ENCODE results near the gene MT2A. TPM values are rescaled to one million over a fixed set of nuclear protein-coding genes. Genes with fewer than 3 reads are reported as not detected.

The MT2A gene
- total and polyA plus RNA-seq, 10 of the 15 experiments (the other 5 are each of a cell fraction or from before 2014, with no cell fraction given): 7.3 to 271 (median 53.5) TPM

DNA sequence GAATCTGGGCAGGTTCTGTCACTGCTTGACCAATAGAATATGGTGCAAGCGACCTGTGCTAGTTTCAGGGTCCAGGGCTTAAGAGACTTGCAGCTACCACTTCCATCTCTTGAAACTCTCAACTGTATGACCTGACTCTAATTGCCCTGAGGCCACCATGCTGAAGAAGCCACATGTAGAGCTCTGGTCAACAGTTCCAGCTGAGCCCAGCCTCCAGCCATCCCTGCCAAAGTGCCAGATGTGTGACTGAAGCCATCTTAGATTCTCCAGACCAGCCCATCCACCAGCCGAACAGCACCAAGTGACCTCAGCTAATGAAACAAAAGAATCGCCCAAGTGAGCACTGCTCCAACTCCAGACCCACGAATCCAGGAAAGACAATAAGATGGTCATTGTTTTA lies 3.4 kb upstream of the MT2A start (continued):
- no peak for TF ChIP-seq KAT2A (conservative IDR thresholded peaks at IDR 0.05; ENCODE audit: control insufficient read depth, low read depth, low read length)
- TF ChIP-seq TAF1 (IDR thresholded peaks at IDR 0.05; ENCODE audit: borderline replicate concordance, low read depth, low read length): no peak
- TF ChIP-seq, protein P1, sequence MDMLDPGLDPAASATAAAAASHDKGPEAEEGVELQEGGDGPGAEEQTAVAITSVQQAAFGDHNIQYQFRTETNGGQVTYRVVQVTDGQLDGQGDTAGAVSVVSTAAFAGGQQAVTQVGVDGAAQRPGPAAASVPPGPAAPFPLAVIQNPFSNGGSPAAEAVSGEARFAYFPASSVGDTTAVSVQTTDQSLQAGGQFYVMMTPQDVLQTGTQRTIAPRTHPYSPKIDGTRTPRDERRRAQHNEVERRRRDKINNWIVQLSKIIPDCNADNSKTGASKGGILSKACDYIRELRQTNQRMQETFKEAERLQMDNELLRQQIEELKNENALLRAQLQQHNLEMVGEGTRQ (IDR thresholded peaks at IDR 0.05; ENCODE audit: borderline replicate concordance, low read depth, low read length): no peak
- no peak for TF ChIP-seq RELA (IDR thresholded peaks at IDR 0.05; ENCODE audit: borderline replicate concordance, partially characterized antibody)

DNA sequence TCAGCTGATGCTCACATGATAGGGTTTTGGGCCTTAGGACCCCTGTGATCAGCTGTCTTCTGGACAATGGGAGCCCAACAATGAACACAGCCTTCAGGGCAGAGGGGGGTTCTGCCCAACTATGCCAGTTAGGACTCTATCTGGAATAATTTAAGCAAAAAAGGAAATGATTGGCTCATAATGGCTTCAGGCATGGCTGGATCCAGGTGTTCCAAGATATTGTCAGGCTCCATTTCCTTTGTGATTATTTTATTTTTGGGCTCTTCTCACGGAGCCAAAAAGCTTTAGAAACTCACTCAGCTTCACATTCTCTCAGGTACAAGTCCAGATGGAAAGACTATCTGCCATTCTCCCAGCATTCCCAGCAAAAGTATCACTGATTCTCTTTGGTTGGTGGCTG lies 2.9 kb upstream of the MT2A start:
- no peaks in the 10 kb centered on the region for H3K36me3 ChIP-seq (ENCODE audit: control insufficient read depth in 2 of 2, insufficient read depth in 2 of 2, low read length in 1 of 2)
- in situ Hi-C loops (cut with MboI) (no loop called here), intact Hi-C loops (cut with micrococcal nuclease; ENCODE audit: unreplicated experiment) (no loop called here)
- ChIA-PET RAD21 (ENCODE audit: unreplicated experiment) (interaction anchor here (0.9 to 4.9 kb wide), 4 partner anchors 25 to 96 kb away, joined by 3 to 44 read pairs (median 3); no protein-coding TSS in a partner anchor), SMC1A (ENCODE audit: uncharacterized antibody, unreplicated experiment) (interaction anchor here (0.8 to 2.8 kb wide), 4 partner anchors 18 to 96 kb away, joined by 3 to 22 read pairs (median 3); no protein-coding TSS in a partner anchor), POLR2A (no interaction called here), CTCF (interaction anchor here (1.1 to 10.0 kb wide), 4 partner anchors 25 to 96 kb away, joined by 4 to 77 read pairs (median 12); no protein-coding TSS in a partner anchor)
- no peaks in the 10 kb centered on the region for H3K79me2 ChIP-seq (ENCODE audit: control insufficient read depth, insufficient read depth, low read length)
- DNase-seq (ENCODE audit: low read depth, low spot score) (no peak), ATAC-seq (no peak), FAIRE-seq (no peak)
- WGBS (ENCODE audit: insufficient coverage, insufficient replicate concordance, low lambda C conversion rate, missing lambda C conversion rate): 0% methylated on average over 1 of the region's 1 CpG
- H3K4me3 ChIP-seq: no peak overlapping the region
- no peak overlapping the region for H2AFZ ChIP-seq (ENCODE audit: control insufficient read depth, low read depth, low read length)
- no peaks in the 10 kb centered on the region for H4K20me1 ChIP-seq (ENCODE audit: control insufficient read depth, insufficient read depth)
- no peaks in the 10 kb centered on the region for H3K9me3 ChIP-seq (replicated peaks; ENCODE audit: control insufficient read depth, insufficient read depth, low read length)
- H3K27me3 ChIP-seq (replicated peaks in 1 of 2; ENCODE audit: control insufficient read depth in 2 of 2, insufficient read depth in 2 of 2, low read length in 1 of 2): no peaks in the 10 kb centered on the region; a peak in 2 of 4 replicates
- no peak overlapping the region for H3K4me2 ChIP-seq (ENCODE audit: control insufficient read depth, insufficient read depth)
- BruUV-seq (replicated peaks): no TSS peak
- H3K4me1 ChIP-seq (ENCODE audit: control insufficient read depth, insufficient read depth, low read length): peaks cover 15% of the 10 kb centered on the region
- no peak overlapping the region for H3K9ac ChIP-seq (ENCODE audit: control insufficient read depth, insufficient read depth, low read length)
- H3K27ac ChIP-seq (ENCODE audit: control insufficient read depth, insufficient read depth): no peak overlapping the region
- TF ChIP-seq, protein P2, sequence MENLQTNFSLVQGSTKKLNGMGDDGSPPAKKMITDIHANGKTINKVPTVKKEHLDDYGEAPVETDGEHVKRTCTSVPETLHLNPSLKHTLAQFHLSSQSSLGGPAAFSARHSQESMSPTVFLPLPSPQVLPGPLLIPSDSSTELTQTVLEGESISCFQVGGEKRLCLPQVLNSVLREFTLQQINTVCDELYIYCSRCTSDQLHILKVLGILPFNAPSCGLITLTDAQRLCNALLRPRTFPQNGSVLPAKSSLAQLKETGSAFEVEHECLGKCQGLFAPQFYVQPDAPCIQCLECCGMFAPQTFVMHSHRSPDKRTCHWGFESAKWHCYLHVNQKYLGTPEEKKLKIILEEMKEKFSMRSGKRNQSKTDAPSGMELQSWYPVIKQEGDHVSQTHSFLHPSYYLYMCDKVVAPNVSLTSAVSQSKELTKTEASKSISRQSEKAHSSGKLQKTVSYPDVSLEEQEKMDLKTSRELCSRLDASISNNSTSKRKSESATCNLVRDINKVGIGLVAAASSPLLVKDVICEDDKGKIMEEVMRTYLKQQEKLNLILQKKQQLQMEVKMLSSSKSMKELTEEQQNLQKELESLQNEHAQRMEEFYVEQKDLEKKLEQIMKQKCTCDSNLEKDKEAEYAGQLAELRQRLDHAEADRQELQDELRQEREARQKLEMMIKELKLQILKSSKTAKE (IDR thresholded peaks at IDR 0.05; ENCODE audit: low read depth, poor library complexity, severe bottlenecking): no peak
- TF ChIP-seq FOS (IDR thresholded peaks at IDR 0.05; ENCODE audit: borderline replicate concordance, extremely low read depth, insufficient read length) (no peak), KDM1A (IDR thresholded peaks at IDR 0.05; ENCODE audit: borderline replicate concordance) (no peak), ZNF217 (IDR thresholded peaks at IDR 0.05) (no peak), SUPT20H (IDR thresholded peaks at IDR 0.05; ENCODE audit: borderline replicate concordance, control insufficient read depth, low read depth, low read length) (no peak), CBX3 (IDR thresholded peaks at IDR 0.05; ENCODE audit: borderline replicate concordance, low read depth) (no peak)
- TF ChIP-seq, protein P3, sequence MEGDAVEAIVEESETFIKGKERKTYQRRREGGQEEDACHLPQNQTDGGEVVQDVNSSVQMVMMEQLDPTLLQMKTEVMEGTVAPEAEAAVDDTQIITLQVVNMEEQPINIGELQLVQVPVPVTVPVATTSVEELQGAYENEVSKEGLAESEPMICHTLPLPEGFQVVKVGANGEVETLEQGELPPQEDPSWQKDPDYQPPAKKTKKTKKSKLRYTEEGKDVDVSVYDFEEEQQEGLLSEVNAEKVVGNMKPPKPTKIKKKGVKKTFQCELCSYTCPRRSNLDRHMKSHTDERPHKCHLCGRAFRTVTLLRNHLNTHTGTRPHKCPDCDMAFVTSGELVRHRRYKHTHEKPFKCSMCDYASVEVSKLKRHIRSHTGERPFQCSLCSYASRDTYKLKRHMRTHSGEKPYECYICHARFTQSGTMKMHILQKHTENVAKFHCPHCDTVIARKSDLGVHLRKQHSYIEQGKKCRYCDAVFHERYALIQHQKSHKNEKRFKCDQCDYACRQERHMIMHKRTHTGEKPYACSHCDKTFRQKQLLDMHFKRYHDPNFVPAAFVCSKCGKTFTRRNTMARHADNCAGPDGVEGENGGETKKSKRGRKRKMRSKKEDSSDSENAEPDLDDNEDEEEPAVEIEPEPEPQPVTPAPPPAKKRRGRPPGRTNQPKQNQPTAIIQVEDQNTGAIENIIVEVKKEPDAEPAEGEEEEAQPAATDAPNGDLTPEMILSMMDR (IDR thresholded peaks at IDR 0.05 in 2 of 3, conservative IDR thresholded peaks at IDR 0.05 in 1 of 3; ENCODE audit: control insufficient read depth in 2 of 3, extremely low read depth in 1 of 3, insufficient read depth in 1 of 3, low read depth in 3 of 3, low read length in 3 of 3): no peak
- TF ChIP-seq, protein P1 (IDR thresholded peaks at IDR 0.05; ENCODE audit: borderline replicate concordance, low read depth, low read length): no peak
- TF ChIP-seq, protein P4, sequence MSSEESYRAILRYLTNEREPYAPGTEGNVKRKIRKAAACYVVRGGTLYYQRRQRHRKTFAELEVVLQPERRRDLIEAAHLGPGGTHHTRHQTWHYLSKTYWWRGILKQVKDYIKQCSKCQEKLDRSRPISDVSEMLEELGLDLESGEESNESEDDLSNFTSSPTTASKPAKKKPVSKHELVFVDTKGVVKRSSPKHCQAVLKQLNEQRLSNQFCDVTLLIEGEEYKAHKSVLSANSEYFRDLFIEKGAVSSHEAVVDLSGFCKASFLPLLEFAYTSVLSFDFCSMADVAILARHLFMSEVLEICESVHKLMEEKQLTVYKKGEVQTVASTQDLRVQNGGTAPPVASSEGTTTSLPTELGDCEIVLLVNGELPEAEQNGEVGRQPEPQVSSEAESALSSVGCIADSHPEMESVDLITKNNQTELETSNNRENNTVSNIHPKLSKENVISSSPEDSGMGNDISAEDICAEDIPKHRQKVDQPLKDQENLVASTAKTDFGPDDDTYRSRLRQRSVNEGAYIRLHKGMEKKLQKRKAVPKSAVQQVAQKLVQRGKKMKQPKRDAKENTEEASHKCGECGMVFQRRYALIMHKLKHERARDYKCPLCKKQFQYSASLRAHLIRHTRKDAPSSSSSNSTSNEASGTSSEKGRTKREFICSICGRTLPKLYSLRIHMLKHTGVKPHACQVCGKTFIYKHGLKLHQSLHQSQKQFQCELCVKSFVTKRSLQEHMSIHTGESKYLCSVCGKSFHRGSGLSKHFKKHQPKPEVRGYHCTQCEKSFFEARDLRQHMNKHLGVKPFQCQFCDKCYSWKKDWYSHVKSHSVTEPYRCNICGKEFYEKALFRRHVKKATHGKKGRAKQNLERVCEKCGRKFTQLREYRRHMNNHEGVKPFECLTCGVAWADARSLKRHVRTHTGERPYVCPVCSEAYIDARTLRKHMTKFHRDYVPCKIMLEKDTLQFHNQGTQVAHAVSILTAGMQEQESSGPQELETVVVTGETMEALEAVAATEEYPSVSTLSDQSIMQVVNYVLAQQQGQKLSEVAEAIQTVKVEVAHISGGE (CRISPR knock-in tag; IDR thresholded peaks at IDR 0.05): no peak

All from GM12878 (cell line).